ENCODE data around the gene GALNT8.
"Not testable (repeated sequence)": the region's sequence is repeated elsewhere in the genome, so short reads cannot be mapped to it uniquely, and the experiment has no call there.

The GALNT8 gene

GRCh38 chr12:4743046-4743445, 22.8 kb downstream of the GALNT8 start:
- DNase-seq (ENCODE audit: low read depth) = no peak

GRCh38 chr12:4744709-4745108, 24.5 kb downstream of the GALNT8 start:
- no peak for DNase-seq (ENCODE audit: low read depth)

GRCh38 chr12:4745249-4745648, 25.0 kb downstream of the GALNT8 start:
- no peak for DNase-seq (ENCODE audit: low read depth)

DNA sequence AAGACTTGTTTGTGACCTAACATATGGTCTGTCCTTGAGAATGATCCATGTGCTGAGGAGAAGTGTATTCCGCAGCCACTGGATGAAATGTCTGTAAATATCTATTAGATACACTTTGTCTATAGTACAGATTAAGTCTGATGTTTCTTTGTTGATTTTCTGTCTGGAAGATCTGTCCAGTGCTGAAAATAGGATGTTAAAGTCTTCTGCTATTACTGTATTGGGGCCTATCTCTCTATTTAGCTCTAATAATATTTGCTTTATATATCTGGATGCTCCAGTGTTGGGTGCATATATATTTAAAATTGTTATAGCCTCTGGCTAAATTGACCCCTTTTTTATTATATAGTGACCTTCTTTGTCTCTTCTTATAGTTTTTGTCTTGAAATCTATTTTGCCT, 31.5 kb downstream of the GALNT8 start:
- DNase-seq (ENCODE audit: low read depth) = not testable (repeated sequence)

GRCh38 chr12:4762773-4763172, 42.6 kb downstream of the GALNT8 start:
- no peak for DNase-seq (ENCODE audit: low read depth)

DNA sequence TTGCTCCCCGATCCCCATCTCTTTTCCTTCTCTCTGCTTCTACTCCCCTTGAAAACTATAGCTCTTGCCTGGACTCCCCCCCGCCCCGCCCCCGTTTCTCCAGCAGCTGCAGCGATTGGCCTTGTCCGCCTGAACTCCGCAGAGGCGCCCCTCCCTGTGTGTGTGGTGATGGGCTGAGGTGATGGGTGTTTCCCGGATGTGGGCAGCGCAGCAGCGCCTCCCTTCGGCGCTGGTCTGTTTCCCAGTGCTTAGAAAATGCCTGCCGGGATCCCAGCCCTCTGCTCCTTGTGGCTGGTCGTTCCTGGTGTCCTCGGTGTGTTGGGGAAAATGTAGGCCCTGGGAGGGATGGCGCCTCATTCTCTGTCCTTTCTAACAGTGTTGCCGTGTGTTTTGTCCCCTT, 43.3 kb downstream of the GALNT8 start:
- DNase-seq (ENCODE audit: low read depth) = no peak

GRCh38 chr12:4766445-4766844, 46.2 kb downstream of the GALNT8 start:
- DNase-seq (ENCODE audit: low read depth) = no peak

- DNase-seq (ENCODE audit: low read depth) = no peak
Measured at GRCh38 chr12:4767186-4767585, 47.0 kb downstream of the GALNT8 start.

- DNase-seq (ENCODE audit: low read depth) = no peak
Measured at GRCh38 chr12:4768341-4768740, 48.1 kb downstream of the GALNT8 start.

GRCh38 chr12:4769073-4769472, 48.9 kb downstream of the GALNT8 start:
- no peak for DNase-seq (ENCODE audit: low read depth)

- DNase-seq (ENCODE audit: low read depth) = no peak
Measured at GRCh38 chr12:4771172-4771959, 51.2 kb downstream of the GALNT8 start.

GRCh38 chr12:4771960-4772566, 51.9 kb downstream of the GALNT8 start:
- DNase-seq (ENCODE audit: low read depth) = no peak

GRCh38 chr12:4775936-4776335, 55.7 kb downstream of the GALNT8 start:
- DNase-seq (ENCODE audit: low read depth) = no peak

DNA sequence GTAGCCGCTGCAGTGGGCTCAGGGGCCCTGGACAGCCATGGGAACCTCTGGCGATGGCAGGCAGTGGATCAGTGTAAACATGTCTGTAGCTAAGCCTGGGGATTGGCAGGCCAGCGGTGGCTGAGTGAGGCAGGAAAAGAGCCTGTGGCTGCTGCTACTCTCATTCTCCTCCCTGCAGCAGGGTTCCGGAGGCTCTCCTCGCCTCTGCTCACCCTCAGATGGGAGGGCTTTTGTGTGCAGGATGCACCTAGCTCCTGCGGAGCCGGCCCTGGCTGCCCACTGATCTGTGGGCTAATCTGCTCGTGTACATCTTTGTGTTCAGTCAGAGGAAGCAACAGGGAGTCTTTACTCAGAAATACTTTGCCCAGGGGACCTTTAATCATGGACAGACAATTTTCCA, 59.5 kb downstream of the GALNT8 start:
- no peak for DNase-seq (ENCODE audit: low read depth)

GRCh38 chr12:4780641-4781611, 60.7 kb downstream of the GALNT8 start:
- no peak for DNase-seq (ENCODE audit: low read depth)

- no peak for DNase-seq (ENCODE audit: low read depth)
Measured at GRCh38 chr12:4784404-4785054, 64.3 kb downstream of the GALNT8 start.

- DNase-seq (ENCODE audit: low read depth) = no peak
Measured at GRCh38 chr12:4786795-4787194, 66.6 kb downstream of the GALNT8 start.

DNA sequence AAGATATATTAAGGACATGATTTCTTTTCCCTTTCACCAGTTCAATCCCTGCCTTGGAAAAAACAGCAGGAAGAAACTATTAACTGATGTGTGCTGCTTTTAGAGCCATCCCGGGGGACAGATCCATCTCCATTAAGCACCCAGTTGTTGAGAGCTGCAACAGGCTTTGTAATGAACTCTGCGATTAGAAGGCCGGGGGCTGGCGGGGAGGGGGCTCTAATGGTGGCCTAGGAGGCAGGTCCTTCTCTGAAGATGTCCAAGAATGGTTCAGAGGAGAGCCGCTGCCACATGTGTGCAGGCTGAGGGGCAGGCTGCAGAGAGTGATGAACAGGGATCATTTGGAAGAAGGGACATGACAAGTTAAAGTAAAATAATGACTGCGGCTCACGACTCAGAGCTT, 67.8 kb downstream of the GALNT8 start:
- DNase-seq (ENCODE audit: low read depth) = no peak

GRCh38 chr12:4789776-4790175, 69.6 kb downstream of the GALNT8 start:
- no peak for DNase-seq (ENCODE audit: low read depth)

- no peak for DNase-seq (ENCODE audit: low read depth)
Measured at GRCh38 chr12:4791497-4791896, 71.3 kb downstream of the GALNT8 start.

DNA sequence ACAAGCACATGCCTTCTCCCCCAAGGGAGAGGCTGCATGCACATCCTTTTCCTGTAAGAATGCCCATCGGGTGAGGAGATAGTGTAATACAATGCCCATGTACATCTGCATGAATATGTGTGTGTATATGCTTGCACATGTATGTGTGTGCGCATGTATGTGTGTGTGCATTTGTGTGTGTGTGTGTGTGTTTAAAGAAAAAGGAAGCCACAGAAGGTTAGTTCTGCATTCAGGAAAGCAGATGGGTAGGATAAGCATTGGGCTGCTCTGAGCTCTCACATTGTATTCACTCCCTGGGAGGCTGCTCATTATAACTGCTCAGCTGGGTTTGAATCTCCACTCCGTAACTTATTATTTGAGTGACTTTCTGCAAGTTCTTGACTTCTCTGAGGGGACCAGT, 74.3 kb downstream of the GALNT8 start:
- DNase-seq (ENCODE audit: low read depth) = no peak

DNA sequence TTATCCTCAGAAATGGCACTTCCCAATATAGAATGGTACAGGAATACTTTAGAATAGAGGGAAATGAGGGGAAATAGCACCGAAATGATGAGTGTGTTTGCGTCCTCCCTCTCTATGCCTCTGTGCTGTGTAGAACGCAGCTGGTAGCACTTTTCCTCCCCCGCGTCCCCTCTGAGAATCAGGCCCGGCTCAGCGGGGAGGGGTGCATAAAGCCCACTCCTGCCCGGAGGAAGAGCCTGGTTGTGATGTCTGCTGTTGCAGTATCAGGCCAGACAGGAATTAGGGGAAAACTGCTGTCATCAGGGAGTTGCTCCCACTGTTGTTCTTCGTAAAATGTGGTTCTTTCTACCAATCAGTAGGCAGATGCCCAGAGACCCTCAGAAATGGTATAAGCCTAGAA, 76.0 kb downstream of the GALNT8 start:
- no peak for DNase-seq (ENCODE audit: low read depth)
